Measurements from ENCODE around the gene TGDS.
"Not testable (repeated sequence)": the region's sequence is repeated elsewhere in the genome, so short reads cannot be mapped to it uniquely, and the experiment has no call there.

The TGDS gene

DNA sequence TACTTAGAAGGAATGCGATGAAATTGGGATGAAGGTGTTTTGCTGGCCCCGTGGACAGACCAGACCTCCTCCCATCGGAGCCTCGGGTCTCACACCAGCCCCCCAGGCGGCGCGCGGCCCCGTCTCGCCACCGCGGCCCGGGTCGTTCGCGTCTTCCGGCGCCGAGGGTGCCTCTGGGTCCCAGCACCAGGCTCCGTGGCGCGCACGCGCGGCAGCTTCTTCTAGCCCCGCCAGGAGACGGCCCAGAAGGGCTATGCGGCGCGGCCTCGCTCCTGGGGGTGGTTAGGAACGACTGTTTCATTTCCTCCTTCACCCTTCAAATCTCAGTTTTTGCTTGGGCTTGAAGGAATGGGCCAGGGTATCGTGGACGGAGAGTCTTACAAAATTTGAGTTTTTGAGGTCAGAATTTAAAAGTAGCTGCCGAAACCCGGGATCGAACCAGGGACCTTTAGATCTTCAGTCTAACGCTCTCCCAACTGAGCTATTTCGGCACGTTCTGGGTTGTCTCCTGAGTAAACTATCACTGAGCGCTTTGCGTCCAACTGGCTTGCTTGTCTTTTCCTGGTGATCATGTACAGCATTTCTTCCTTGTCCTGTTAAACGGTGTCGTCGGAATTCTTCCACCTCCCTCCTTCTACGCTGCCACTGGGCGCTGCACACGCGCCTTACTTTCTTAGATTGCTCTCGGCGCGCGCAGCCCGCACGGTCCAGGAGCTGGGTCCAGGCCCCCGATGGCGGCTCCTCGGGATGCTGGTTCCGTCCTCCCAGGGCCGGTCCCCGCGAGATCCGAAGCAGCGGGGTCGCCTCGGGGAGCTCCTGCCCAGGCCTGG is 46.5 kb downstream of the TGDS start:
- peak; percentile 99 for DNase-seq

GRCh38 chr13:94548821-94549231 is 47.1 kb downstream of the TGDS start:
- DNase-seq, result peak; percentile 82

- no peak for DNase-seq
Measured at GRCh38 chr13:94548382-94548781, 47.6 kb downstream of the TGDS start.

DNA sequence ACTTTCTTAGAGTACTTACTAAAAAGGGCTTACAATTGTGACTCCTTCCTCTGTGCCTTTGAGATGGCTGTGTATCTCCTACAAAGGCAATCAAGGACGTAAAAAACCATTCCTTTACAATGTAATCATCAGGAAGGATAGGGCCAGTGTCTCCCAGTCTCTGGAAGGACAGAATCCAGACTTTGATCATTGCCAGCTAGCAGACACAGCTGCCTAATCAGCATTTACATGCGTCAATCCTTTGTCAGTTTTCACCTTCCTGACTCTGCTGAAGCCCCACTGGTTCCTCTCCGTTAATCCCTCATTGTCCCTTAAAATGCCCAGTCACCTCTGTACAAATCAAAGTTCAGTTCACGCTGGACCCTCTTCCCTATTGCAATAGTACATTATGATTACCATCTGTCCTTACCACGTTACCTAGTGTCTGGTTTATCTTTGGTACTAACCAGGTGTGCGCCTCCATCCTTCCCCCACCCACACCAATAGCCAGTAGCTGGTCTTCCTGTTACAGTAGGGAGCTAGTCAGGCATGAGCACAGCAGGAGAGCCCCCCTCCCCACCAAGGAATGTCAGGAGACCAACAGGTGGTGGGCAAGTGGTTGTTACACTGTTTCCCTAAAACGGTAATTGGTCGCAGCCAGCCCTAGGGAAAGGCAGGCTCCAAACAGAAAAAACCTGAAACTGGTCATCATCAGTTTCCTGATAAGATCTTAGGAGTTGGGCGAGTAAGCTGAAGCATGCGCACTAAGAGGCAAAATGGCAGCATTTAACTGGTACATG is 49.7 kb downstream of the TGDS start:
- DNase-seq, result no peak

DNA sequence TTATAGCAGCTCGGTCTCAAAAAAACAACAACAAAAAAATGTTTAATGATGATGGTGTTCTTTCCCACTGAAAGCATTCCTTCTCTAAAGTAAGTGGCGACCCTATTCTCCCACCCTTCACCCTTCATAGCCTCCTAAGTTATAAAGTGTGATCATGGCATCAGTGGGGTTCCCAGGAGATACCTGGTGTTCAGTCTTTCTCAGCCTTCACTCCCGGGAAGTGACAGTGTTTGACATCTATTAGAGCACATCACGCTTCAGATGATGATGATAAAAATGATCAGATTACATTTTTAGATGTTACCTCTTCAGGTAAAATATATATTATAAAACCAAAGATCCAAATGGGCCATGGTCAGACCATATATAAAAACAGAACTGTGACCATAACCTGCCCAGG is 51.0 kb downstream of the TGDS start:
- DNase-seq, result no peak

GRCh38 chr13:94542917-94543316 is 53.0 kb downstream of the TGDS start:
- no peak for DNase-seq

DNA sequence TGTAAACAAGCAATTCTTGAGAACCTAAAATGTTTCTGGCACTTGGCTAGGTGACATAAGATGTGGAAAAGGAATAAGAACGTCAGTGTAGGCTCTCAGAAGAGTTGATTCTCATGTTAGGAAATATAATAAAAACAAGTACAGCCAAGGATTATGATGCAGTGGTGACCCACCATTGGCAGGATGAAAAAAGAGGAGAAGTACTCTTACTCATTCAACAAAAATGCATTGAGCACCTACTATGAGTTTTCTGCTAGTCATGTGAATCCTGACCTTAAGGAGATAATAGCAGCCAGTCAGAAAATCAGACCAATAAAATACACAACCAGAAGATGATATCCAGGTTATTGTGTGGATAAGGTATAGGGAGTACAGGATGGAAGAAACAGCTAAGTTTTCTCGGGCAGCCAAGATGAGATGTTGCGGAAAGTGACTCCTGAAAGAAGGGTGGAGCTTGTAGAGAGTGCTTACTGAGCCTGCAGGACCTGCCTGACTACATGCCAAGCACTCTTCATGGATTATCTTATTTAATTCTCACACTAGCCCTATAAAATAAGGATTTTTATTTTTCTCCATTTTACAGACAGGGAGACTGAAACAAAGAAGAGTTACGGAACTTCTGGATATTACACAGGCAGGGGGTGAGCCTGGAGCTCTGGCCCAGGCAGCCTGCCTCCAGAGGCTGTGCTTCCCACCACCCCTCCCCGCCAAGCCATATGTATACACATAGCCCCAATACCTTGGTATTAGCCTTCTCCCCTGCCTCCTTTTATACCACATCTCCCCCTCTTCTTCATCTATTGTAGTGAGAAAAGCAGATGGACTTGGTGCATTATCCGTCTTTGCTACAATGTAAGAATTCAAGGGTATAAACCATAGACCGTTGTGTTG is 58.0 kb downstream of the TGDS start:
- no peak for DNase-seq

DNA sequence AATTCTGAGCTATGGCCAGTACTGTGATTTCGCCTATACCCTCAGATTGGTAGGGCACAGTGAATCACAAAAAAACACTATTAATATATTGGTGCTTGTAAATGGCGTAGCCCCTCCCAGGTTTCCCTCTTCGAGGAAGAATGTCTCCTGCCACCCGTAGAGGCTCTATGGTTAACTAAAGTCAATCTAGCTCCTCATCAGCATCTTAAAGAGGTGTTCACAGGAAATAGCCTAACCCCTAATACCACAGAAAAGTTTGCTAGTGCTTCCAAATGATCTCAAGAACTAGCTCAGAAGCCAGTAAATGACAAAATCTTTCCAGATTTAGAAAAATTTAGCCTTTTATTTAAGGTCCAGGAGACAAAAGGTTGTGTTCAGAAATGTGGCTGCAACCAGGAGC is 60.2 kb downstream of the TGDS start:
- DNase-seq, result no peak

DNA sequence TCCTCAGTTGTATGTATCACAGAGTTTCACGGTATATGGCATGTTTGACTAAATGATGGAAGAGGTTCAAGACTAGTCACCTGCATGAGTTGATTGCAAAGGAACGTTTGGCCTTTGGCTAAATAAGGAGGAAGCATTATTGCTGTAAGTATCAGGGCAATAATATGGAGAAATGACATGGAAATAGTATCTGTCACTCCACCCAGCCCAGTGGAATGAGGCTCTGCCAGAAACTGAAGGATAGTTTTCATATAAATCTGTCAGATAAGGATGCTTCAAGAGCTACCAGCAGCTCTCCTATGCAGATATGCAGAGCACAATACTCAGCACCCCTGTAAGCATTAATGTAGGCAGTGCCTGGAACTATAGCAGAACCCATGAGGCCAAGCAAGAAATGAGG is 60.7 kb downstream of the TGDS start:
- no peak for DNase-seq

DNA sequence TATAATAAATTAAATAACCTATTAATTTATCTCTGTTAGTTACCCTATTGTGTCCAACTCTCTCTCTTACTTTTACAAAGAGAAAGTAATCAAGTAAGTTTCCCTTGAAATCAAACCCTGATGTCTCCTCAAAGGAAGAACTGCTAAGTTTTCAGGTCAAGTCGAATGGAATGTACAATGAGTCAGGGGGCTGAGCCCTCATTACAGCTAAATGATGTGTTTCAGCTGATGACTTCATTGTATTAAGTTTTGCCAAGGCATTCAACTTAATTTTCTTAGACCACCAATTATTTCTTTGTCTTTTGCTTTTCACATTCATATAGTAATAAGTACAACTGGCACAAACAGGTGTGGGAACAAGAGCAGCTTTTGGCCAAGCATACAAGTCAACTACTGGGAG is 61.8 kb downstream of the TGDS start:
- DNase-seq, result no peak

- DNase-seq, result not testable (repeated sequence)
Measured at GRCh38 chr13:94532278-94532677, 63.7 kb downstream of the TGDS start.

DNA sequence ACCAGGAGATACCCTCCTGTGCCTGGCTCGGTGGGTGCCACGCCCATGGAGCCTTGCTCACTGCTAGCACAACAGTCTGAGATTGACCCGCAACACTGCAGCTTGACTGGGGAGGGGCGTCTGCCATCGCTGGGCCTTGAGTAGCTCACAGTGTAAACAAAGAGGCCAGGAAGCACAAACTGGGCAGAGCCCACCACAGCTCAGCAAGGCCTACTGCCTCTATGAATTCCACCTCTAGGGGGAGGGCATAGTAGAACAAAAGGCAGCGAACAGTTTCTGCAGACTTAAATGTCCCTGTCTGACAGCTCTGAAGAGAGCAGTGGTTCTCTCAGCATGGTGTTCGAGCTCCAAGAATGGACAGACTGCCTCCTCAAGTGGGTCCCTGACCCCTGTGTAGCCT is 69.0 kb downstream of the TGDS start:
- DNase-seq, result not testable (repeated sequence)

GRCh38 chr13:94525781-94526180 is 70.2 kb downstream of the TGDS start:
- no peak for DNase-seq

DNA sequence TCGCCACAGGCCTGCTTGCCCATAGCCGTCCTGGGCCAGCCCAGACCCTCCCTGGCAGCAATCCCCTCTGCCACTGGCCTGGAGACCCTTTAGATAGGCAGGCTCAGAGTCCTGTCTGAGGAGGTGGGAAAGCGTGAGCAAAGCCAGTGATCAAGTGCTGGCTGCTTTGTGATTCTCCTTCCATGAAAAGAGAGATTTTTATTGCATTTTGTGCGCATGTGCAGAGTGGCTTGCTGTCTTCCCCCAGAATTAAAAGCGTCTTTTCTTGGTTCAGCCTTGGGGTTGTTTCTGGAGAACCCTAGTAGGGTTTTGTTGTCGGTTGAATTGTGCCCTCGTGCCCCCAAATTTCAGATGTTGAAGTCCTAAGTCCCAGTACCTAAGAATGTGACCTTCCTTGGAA is 71.5 kb downstream of the TGDS start:
- DNase-seq, result no peak

Measured in NCI-H526 treated with DMSO at 0.1 percent for 48 hours (cell line).